ENCODE results near the gene NOC4L.
"Not testable (repeated sequence)": the region's sequence is repeated elsewhere in the genome, so short reads cannot be mapped to it uniquely, and the experiment has no call there.

NOC4L gene

DNA sequence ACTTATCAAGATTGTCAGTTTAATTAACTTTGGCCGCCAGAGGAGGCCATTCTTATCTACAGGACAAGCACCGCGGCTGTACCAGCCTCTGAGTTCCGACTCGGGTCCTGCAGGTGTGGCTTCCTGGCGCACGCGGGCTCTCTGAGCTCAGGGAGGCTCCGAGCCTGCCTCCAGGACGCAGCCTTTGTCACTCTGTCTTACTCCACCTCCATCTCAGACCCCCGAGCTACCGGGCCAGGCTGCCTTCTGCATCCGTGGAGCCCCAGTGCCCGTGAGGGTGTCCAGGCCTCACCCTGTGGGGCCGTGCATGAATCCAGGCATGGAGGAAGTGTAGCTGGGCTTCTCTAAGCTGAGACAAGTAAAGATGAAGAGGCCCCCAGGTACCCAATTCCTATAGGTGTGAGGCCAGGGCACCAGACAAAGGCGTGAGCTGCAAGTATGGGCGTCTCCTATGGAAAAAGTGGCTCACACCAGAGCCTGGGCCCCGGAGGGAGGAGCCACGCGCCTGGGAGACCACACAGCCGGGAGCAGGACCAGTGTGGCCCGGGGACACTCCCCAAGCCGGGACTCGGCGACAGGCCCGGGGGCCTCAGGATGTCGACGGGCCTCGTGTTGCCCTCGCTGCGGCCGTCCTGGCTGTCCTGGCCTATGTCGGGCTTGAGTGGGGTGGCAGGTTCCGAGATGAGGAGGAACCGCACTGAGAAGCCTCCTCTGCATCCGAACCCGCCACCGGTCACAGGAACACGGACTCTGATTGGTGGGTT lies 42.8 kb downstream of the NOC4L start:
- no peak for DNase-seq

DNA sequence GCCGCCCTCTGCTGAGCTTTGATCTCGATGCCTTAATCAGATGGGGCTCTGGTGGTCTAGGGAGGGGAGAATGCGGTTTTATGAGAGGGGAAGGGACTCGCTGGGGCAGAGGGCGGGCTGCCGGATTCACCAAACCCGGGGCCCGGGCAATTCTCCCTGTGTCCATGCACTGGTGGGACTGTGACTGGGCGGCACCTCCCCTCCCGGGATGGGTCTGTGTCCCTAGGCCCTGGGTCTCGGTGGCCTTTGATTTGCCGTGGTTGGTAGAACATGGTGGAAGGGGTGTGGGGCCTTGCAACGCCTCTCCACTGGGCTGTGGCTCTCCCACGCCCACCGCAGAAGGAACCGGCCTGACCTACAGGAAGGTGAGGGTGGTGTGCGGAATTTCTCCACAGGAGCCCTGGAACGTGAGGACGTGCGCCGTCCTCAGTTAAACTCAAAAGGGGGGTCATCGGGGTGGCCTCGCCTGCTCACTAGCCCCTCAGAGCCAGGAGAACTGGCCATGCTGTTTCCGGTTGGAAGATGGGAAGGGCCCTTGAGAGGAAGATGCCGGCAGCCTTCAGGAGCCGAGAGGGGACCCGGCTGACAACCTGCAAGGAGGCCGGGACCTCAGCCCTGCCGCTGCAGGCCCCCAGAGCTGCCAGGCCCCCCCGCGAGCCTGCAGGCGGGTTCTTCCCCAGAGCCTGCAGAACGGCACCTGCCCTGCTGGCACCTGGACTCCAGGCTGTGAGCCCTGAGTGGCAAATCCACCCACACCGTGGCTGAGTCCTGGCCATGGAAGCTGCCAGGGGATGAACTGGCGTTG lies 43.6 kb downstream of the NOC4L start:
- no peak for DNase-seq

DNA sequence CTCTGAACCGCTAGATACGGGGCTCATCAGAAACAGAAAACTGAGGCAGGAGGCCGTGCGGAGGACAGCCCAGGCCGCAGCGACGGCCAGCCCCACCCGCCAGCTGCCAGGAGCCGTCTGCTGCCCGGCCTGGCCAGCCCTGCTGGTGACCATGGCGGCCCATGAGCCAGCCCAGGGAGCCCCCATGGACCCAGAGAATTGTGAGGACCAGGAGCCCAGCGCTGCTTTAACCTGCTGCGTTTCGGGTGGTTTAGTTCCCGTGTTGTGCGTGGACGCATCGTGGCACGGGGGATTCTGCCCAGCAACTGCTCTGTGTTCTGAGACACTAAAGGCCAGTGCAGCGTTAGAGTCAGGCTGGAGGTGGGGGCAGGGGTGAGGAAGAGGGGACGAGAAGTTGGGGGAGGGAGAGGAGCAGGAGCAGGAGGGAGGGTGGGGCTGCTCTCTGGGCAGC lies 44.2 kb downstream of the NOC4L start:
- no peak for DNase-seq

DNA sequence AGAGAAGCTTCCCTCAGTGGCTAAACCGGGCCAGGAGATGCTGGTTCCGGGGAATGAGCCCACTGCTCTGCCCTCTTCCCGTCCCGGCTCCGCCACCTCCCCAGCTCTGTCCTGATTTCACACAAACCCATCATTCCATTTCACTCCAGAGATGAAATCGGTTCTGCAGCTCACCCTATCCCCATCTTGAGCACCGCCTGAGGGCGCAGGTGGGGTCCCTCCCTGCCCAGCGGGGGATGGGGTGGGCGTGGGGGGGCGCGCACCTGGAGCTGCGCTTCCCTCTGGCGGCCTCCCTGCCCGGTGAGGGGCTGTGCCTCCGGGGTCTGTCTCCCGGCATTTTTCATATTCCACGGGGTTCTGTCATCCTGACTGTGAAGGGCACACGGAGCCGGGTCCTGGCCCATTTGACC lies 44.7 kb downstream of the NOC4L start:
- DNase-seq = no peak

DNA sequence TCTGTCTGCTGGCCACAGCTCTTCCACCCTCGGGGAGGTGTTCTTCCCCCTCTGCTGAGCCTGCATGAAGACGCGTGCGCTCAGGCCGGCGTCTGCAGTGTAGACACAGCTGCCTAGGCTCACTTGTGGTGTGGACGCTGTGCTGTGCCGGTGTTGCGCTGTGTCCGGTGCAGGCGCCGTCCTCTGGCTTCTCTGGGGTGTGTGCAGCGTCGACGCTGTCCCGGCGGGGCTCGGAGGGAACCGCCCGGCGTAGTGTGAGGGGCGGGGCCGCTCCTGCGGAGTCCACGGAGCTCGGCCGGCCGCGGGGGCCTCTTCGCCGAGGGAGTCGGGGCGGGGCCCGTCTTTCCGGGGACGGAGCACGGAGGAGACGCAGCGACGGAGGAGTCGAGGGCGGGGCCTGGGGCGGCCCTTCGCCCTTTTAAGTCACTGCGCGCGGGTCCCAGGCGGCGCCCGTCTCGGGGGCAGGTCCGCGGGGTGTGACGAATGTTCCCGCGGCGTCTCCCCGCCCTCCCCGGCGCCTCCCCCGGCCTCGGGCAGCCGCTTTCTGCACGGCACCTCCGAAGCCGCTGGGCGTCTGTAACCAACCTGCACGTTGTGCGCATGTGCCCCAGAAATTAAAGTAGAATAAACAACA lies 45.2 kb downstream of the NOC4L start:
- DNase-seq = peak; percentile 58

GRCh38 chr12:132190012-132190755 lies 45.9 kb downstream of the NOC4L start:
- no peak for DNase-seq

DNA sequence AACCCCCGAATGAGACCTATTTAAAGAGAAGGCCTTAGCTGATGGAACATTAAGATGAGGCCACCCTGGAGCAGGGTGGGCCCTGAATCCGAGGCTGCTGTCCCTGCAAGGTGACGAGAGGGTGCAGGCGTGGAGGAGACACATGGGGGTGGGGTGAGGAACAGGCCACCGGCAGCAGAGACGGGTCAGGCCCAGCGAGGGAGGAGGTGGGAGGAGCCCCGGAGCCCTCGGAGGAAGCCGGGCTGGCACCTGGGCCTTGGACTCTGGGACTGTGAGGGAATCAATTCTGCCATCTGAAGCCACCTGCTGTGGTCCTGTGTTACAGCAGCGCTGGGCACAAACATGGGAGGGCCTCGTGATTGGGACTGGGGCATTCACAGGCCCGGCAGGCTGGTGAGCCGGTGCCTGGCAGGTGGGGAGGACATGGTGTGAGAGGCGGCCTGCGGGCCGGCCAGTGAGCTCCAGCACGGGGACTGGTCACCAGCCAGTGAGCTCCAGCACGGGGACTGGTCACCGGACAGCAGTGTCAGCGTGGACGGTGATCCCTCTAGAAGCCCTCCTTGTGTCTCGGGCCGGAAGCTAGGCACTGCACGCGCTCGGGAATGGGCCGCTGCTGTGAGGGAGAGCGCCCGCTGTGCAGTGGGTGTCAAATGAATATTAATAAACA lies 46.7 kb downstream of the NOC4L start:
- DNase-seq = no peak

DNA sequence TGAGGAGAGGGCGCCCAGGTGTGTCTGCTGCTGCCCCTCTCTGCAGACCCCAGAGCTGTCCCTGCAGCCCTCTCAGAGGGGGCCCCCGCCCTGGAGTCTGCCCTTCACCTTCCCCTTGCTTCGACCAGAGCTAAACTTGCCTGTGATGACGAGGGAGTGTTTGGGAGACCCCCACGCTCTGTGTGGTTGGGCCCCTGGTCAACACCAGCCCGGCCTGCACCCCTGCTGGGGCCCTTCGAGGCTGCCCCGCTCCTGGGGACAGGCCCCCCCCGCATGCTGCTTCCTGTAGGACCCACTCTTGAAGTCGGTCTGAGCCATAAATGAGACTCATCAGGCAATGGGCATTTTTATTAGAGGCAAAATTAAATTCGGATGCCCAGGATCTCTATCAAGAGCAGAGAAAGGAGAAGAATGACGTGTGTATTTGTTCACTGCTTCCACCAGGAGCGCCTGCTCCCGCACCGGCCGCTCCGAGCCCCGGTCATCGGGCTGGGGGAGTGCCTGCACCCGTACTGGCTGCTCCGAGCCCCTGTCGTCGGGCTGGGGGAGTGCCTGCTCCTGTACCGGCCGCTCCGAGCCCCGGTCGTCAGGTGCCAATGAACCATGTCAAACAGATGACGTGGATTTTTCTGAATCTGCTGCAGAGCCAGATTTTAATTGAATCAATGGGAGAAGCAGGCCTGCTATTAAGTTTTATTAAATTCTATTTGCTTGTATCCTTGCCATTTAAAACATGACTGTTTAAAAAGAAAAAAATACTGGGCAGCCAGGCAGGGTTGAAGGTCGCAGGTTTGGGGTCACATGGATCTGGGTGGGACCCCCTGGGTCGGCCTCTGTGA lies 47.7 kb downstream of the NOC4L start:
- DNase-seq = no peak

GRCh38 chr12:132194056-132194455 lies 49.8 kb downstream of the NOC4L start:
- DNase-seq = no peak

DNA sequence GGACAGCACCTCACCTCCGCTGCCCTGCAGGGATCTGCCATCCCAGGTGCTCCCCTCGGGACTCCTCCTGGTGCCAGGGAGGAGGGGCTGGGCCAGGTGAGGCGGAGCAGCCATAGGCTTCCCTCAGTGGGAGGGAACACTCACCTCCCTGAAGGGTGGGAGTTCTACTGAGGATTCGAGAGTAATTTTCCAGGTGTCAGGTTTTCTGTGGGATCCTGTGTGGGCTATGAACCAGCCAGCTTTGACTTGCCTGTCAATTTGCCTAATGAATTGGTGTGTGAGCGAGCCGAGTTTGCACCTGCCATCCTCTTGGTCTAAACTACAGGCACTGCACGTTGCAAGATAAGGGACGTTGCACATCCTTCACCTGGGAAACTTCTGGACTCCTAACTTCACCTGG lies 50.3 kb downstream of the NOC4L start:
- no peak for DNase-seq

GRCh38 chr12:132195242-132195641 lies 51.0 kb downstream of the NOC4L start:
- DNase-seq = not testable (repeated sequence)

GRCh38 chr12:132196038-132196872 lies 52.0 kb downstream of the NOC4L start:
- DNase-seq = no peak

GRCh38 chr12:132196873-132197390 lies 52.7 kb downstream of the NOC4L start:
- no peak for DNase-seq

DNA sequence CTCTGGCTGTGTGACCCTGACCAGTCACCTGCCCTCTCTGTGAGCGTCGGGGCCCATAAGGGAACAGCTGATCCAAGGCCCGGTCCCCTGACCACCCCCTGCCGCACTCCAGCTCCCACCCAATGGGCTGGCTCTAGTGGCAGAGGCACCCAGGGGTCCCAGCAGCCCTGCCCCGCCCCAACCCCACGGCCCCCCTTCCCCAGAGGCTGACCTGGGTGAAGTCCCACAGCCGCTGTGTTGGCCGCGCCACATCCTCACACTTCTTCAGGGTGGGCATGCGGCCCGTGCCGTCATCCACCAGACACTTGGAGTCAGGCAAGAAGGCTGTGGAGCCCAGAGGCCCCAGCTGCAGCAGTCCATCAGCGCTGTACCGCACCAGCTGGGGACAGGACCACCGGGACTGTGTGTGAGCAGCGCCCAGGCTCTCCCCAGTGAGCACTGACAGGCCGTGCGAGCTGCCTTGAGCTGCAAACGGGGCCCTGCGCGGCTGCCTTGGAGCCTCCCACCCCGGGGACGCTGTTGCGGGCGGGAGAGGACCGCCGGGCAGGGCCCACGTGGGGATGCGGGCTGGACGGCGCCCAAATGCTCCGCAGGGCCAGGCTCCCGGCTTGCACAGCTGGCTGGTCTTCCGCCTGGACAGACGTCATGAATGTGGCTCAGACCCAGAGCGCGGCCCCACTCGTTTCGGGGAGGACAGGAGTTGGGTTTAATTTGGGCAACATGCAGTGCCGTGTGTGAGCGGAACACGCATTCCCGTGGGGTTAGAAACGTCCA lies 53.5 kb downstream of the NOC4L start:
- DNase-seq = no peak

- DNase-seq = no peak
These were observed 54.8 kb downstream of the NOC4L start for GRCh38 chr12:132199101-132199500.

GRCh38 chr12:132199526-132200319 lies 55.5 kb downstream of the NOC4L start:
- no peak for DNase-seq

- DNase-seq = no peak
These were observed 56.5 kb downstream of the NOC4L start for GRCh38 chr12:132200800-132201199.

GRCh38 chr12:132201391-132202120 lies 57.3 kb downstream of the NOC4L start:
- DNase-seq = no peak

All from KG1 (cell line).